OCI-LY3 (cell line): ENCODE data around the gene CSH1.
"Not testable (repeated sequence)": the region's sequence is repeated elsewhere in the genome, so short reads cannot be mapped to it uniquely, and the experiment has no call there.

Source experiments
- H2AFZ ChIP-seq: fragments of 200-600, 300-600 bp; shearing (Covaris generic); 2 replicates; pipeline ENCODE4 v1.6.0; 2014; ENCODE audit warnings: antibody characterized with exemption, low read depth, low read length
- H3K27ac ChIP-seq: fragments of 200-600, 300-600 bp; sonication (generic); 2 replicates; pipeline ENCODE4 v1.5.1; 2014; ENCODE audit warnings: mild to moderate bottlenecking, low read length, moderate library complexity, mixed read lengths
- H3K27me3 ChIP-seq: fragments of 200-600, 300-600 bp; sonication (generic); 2 replicates; pipeline ENCODE4 v1.6.1; 2014; ENCODE audit warnings: low read depth, low read length, mixed read lengths
- H3K36me3 ChIP-seq: fragments of 200-600, 300-600 bp; sonication (generic); replicated peaks from 2 replicates; pipeline ENCODE3; 2014; ENCODE audit warnings: low read depth, low read length, mixed read lengths
- H3K4me1 ChIP-seq: fragments of 300-600, 200-600 bp; sonication (generic); 2 replicates; pipeline ENCODE4 v1.6.1; 2014; ENCODE audit warnings: low read length, mixed read lengths
- H3K4me2 ChIP-seq: fragments of 200-600, 300-600 bp; sonication (generic); 2 replicates; pipeline ENCODE4 v1.6.1; 2014; ENCODE audit warnings: low read length, mixed read lengths
- H3K4me3 ChIP-seq: fragments of 300-600, 200-600 bp; sonication (generic); 2 replicates; pipeline ENCODE4 v1.5.1; 2014; ENCODE audit warnings: antibody characterized with exemption, mild to moderate bottlenecking, low read length, moderate library complexity
- H3K79me2 ChIP-seq: fragments of 300-600, 200-600 bp; shearing (Covaris generic); 2 replicates; pipeline ENCODE4 v1.6.1; 2014; ENCODE audit warnings: mild to moderate bottlenecking, low read length, mixed read lengths
- H3K9ac ChIP-seq: fragments of 300-600, 200-600 bp; shearing (Covaris generic); 2 replicates; pipeline ENCODE4 v1.6.0; 2014; ENCODE audit warnings: mild to moderate bottlenecking, low read length, moderate library complexity
- H3K9me3 ChIP-seq: fragments of 200-600, 300-600 bp; shearing (Covaris generic); 2 replicates; pipeline ENCODE4 v1.6.1; 2014; ENCODE audit warnings: low read length, mixed read lengths; ENCODE audit not compliant: insufficient read depth
- H4K20me1 ChIP-seq: fragments of 200-600, 300-600 bp; sonication (generic); 2 replicates; pipeline ENCODE4 v1.6.1; 2016; ENCODE audit warnings: low read length, mixed read lengths; ENCODE audit not compliant: insufficient read depth
- TF ChIP-seq, protein P1 (sequence below): fragments of 200-600, 300-600 bp; sonication (generic); IDR thresholded peaks from 2 replicates; pipeline ENCODE4 v1.5.1; 2014; ENCODE audit warnings: antibody characterized with exemption, low read length, low read depth

The CSH1 gene

DNA sequence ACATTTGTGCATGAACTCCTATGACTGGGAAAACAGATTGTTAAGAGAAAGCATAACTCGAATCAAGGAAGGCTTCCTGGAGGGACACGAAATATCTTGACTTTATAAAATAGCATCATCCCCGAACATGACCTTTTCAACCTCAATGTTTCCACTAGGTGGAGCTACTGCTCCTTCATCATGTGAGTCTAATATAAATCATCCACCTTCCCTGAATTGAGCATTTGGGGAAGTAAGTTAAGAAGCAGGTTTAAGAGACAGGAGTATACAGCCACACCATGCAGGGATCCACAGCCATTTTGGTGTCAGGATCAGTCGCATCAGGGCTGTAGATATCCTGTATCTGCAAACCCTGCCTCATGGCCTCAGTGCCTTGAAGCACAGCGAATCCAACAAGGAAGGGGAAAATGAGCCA, 7.4 kb upstream of the CSH1 start:
- not testable (repeated sequence) for H3K27ac ChIP-seq, H4K20me1 ChIP-seq, H3K4me2 ChIP-seq, H3K9me3 ChIP-seq, H3K79me2 ChIP-seq, H2AFZ ChIP-seq, H3K36me3 ChIP-seq, H3K4me1 ChIP-seq, H3K4me3 ChIP-seq, H3K9ac ChIP-seq
- TF ChIP-seq, protein P1, sequence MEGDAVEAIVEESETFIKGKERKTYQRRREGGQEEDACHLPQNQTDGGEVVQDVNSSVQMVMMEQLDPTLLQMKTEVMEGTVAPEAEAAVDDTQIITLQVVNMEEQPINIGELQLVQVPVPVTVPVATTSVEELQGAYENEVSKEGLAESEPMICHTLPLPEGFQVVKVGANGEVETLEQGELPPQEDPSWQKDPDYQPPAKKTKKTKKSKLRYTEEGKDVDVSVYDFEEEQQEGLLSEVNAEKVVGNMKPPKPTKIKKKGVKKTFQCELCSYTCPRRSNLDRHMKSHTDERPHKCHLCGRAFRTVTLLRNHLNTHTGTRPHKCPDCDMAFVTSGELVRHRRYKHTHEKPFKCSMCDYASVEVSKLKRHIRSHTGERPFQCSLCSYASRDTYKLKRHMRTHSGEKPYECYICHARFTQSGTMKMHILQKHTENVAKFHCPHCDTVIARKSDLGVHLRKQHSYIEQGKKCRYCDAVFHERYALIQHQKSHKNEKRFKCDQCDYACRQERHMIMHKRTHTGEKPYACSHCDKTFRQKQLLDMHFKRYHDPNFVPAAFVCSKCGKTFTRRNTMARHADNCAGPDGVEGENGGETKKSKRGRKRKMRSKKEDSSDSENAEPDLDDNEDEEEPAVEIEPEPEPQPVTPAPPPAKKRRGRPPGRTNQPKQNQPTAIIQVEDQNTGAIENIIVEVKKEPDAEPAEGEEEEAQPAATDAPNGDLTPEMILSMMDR = peak; percentile 39
- peaks cover 24% of the 10 kb centered on the region for H3K27me3 ChIP-seq

DNA sequence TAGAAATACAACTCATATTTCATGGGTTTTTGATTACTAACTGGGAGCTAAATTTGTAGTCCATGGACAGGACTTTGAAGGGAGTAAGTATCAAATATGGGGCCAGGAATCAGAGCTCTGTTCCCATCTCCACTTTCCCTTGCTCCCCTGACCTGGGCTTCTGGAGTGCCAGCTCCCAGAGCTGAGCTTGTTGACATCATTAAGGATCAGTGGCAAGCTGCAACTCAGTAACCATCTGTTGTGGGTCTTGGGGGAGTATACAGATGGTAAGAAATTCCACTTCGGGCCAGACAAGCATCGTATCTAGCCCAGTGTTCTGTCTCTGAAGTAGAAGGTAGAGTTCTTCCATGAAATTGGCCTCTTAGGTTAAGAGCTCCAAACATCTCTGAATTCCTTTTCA, 5.6 kb upstream of the CSH1 start:
- not testable (repeated sequence) for H4K20me1 ChIP-seq, H3K27ac ChIP-seq, H3K79me2 ChIP-seq, H2AFZ ChIP-seq, H3K9me3 ChIP-seq, H3K9ac ChIP-seq, H3K4me2 ChIP-seq, H3K4me1 ChIP-seq, H3K4me3 ChIP-seq, H3K36me3 ChIP-seq
- peaks cover 13% of the 10 kb centered on the region for H3K27me3 ChIP-seq

DNA sequence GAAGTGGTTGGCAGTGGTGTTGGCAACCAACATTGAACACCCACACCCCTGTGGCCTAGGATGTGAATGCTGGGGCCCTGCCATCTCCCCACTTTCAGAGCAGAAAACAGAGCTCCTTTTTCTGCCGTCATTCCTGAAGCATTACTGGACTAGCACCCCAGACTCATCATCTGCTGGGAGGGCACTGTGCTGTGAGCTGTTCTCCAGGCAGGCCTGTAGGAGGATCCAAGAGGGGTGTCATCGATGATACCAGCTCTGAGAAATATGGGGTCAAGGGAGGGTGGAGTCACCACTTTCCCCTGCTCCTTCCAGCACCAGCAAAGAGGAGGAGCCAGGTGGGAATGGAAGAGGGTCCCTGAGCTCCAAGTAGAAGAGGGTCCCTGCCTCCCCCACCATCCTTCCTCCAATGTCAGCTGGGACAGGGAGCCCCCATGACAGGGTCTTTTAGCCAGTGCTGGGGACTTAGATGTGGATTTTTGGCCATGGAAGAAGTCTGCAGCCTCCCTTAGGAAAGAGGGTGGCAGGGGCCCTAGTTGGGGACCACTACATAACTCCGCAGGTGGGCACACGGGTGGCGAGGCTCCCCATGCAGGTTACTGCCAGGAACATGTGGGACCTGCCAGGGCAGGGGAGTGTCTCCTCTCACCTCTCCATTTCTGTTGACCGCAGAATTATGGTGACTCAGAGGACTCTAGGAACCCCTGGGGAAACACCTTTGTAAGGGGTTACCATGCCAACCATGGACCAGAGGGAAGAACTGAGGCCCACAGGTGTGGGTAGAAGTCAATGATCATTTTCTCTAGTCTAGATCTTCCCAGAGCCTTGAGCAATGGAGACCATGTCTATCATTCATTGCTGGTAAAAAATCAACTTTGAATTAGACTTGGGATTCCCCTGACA, 2.8 kb upstream of the CSH1 start:
- not testable (repeated sequence) for H2AFZ ChIP-seq, H3K27ac ChIP-seq, H3K9me3 ChIP-seq, H4K20me1 ChIP-seq, H3K4me1 ChIP-seq, H3K9ac ChIP-seq, H3K36me3 ChIP-seq, H3K79me2 ChIP-seq, H3K4me3 ChIP-seq
- Histone ChIP-seq H3K27me3 (peaks cover 13% of the 10 kb centered on the region), H3K4me2 (peak overlapping the region; percentile 9; the same call in 1 of the 2 replicates)

DNA sequence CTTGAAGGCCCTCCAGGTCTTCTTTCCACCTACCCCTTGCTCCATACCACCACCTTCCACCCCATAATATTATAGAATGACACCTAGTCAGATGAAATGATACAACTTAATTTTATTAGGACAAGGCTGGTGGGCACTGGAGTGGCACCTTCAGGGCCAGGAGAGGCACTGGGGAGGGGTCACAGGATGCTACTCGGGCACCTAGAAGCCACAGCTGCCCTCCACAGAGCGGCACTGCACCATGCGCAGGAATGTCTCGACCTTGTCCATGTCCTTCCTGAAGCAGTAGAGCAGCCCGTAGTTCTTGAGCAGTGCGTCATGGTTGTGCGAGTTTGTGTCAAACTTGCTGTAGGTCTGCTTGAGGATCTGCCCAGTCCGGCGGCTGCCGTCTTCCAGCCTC, 1.6 kb downstream of the CSH1 start:
- H3K4me3 ChIP-seq, H3K9ac ChIP-seq, H3K27me3 ChIP-seq, H3K36me3 ChIP-seq, H2AFZ ChIP-seq, H3K4me1 ChIP-seq, H4K20me1 ChIP-seq, H3K27ac ChIP-seq, H3K9me3 ChIP-seq, H3K4me2 ChIP-seq, H3K79me2 ChIP-seq: not testable (repeated sequence)

- not testable (repeated sequence) for H3K9me3 ChIP-seq, H3K36me3 ChIP-seq, H3K4me2 ChIP-seq, H3K27ac ChIP-seq, H3K4me3 ChIP-seq, H3K27me3 ChIP-seq, H2AFZ ChIP-seq, H4K20me1 ChIP-seq, H3K4me1 ChIP-seq, H3K79me2 ChIP-seq, H3K9ac ChIP-seq
These were observed 2.4 kb downstream of the CSH1 start for GRCh38 chr17:63894021-63894420.

DNA sequence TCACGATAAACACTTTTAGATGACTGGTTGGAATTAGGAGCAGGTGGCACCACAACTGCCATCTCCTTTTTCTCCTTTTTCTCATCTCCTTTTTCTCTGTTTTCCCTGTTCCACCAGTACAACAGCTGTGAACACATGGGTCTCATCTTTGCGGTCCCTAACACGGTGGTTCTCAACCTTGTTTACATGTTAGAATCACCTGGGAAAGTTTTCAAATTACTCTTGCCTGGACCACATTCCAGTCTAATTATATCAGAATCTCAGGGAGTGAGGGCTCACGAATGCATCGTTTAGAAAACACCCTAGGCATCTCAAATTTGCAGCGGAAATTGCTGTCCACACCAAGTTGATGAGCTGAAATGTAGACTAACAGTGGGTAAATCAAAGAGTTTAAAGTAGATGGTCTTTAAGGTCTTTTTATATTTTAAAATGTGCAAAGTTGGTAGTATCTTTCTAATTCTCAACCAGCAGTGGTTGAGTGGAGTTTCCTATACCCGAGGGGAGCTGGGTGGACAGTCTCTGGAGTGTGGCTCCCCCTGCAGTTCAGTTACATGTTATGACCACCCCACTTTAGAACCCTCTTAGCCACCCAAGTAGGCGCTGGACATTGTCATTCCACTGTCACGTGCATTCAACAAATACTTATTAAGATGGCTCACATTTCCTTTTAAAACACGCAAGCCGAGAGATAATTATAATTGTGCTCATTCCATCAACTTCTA, 3.9 kb downstream of the CSH1 start:
- not testable (repeated sequence) for H3K4me1 ChIP-seq, H3K9ac ChIP-seq, H4K20me1 ChIP-seq, H3K4me3 ChIP-seq, H3K79me2 ChIP-seq, H3K27me3 ChIP-seq, H3K27ac ChIP-seq, H3K36me3 ChIP-seq, H3K9me3 ChIP-seq, H3K4me2 ChIP-seq, H2AFZ ChIP-seq
